OCI-LY3 (cell line): ENCODE data around the gene HBP1.

Experiments used
- H2AFZ ChIP-seq: fragments of 200-600, 300-600 bp; shearing (Covaris generic); 2 replicates; pipeline ENCODE4 v1.6.0; 2014; ENCODE audit warnings: antibody characterized with exemption, low read depth, low read length
- H3K27ac ChIP-seq: fragments of 200-600, 300-600 bp; sonication (generic); 2 replicates; pipeline ENCODE4 v1.5.1; 2014; ENCODE audit warnings: mild to moderate bottlenecking, low read length, moderate library complexity, mixed read lengths
- H3K27me3 ChIP-seq: fragments of 200-600, 300-600 bp; sonication (generic); 2 replicates; pipeline ENCODE4 v1.6.1; 2014; ENCODE audit warnings: low read depth, low read length, mixed read lengths
- H3K36me3 ChIP-seq: fragments of 200-600, 300-600 bp; sonication (generic); replicated peaks from 2 replicates; pipeline ENCODE3; 2014; ENCODE audit warnings: low read depth, low read length, mixed read lengths
- H3K4me1 ChIP-seq: fragments of 300-600, 200-600 bp; sonication (generic); 2 replicates; pipeline ENCODE4 v1.6.1; 2014; ENCODE audit warnings: low read length, mixed read lengths
- H3K4me2 ChIP-seq: fragments of 200-600, 300-600 bp; sonication (generic); 2 replicates; pipeline ENCODE4 v1.6.1; 2014; ENCODE audit warnings: low read length, mixed read lengths
- H3K4me3 ChIP-seq: fragments of 300-600, 200-600 bp; sonication (generic); 2 replicates; pipeline ENCODE4 v1.5.1; 2014; ENCODE audit warnings: antibody characterized with exemption, mild to moderate bottlenecking, low read length, moderate library complexity
- H3K79me2 ChIP-seq: fragments of 300-600, 200-600 bp; shearing (Covaris generic); 2 replicates; pipeline ENCODE4 v1.6.1; 2014; ENCODE audit warnings: mild to moderate bottlenecking, low read length, mixed read lengths
- H3K9ac ChIP-seq: fragments of 300-600, 200-600 bp; shearing (Covaris generic); 2 replicates; pipeline ENCODE4 v1.6.0; 2014; ENCODE audit warnings: mild to moderate bottlenecking, low read length, moderate library complexity
- H3K9me3 ChIP-seq: fragments of 200-600, 300-600 bp; shearing (Covaris generic); 2 replicates; pipeline ENCODE4 v1.6.1; 2014; ENCODE audit warnings: low read length, mixed read lengths; ENCODE audit not compliant: insufficient read depth
- H4K20me1 ChIP-seq: fragments of 200-600, 300-600 bp; sonication (generic); 2 replicates; pipeline ENCODE4 v1.6.1; 2016; ENCODE audit warnings: low read length, mixed read lengths; ENCODE audit not compliant: insufficient read depth
- CTCF ChIP-seq: fragments of 200-600, 300-600 bp; sonication (generic); IDR thresholded peaks from 2 replicates; pipeline ENCODE4 v1.5.1; 2014; ENCODE audit warnings: antibody characterized with exemption, low read length, low read depth
- EZH2phosphoT487 ChIP-seq: fragments of 200-600 bp; shearing (Covaris generic); IDR thresholded peaks from 2 replicates; pipeline ENCODE4 v1.6.1; 2018; ENCODE audit warnings: antibody characterized with exemption, mixed run types, low read depth

The HBP1 gene

GRCh38 chr7:107158028-107158427 is 10.8 kb upstream of the HBP1 start:
- H3K27ac ChIP-seq = no peak overlapping the region

GRCh38 chr7:107160389-107160788 is 8.4 kb upstream of the HBP1 start:
- Histone ChIP-seq H3K79me2 (no peaks in the 10 kb centered on the region), H4K20me1 (no peaks in the 10 kb centered on the region), H3K4me1 (no peaks in the 10 kb centered on the region), H3K9ac (no peak overlapping the region), H3K4me2 (no peak overlapping the region), H3K27me3 (no peaks in the 10 kb centered on the region), H3K36me3 (peaks cover 5% of the 10 kb centered on the region), H3K9me3 (no peaks in the 10 kb centered on the region), H3K4me3 (no peak overlapping the region), H3K27ac (no peak overlapping the region), H2AFZ (no peak overlapping the region)
- TF ChIP-seq EZH2phosphoT487 (no peak), CTCF (no peak)

More at GRCh38 chr7:107158028-107158427, 10.8 kb upstream of the HBP1 start:
- Histone ChIP-seq H3K79me2 (no peaks in the 10 kb centered on the region), H3K9ac (no peak overlapping the region), H3K27me3 (no peaks in the 10 kb centered on the region), H3K36me3 (peaks cover 8% of the 10 kb centered on the region), H3K9me3 (no peaks in the 10 kb centered on the region), H3K4me3 (no peak overlapping the region), H3K4me1 (no peaks in the 10 kb centered on the region), H4K20me1 (no peaks in the 10 kb centered on the region), H3K4me2 (no peak overlapping the region), H2AFZ (no peak overlapping the region)
- TF ChIP-seq CTCF (no peak), EZH2phosphoT487 (no peak)

- Histone ChIP-seq H3K36me3 (peaks cover 5% of the 10 kb centered on the region), H3K9me3 (no peaks in the 10 kb centered on the region), H4K20me1 (no peaks in the 10 kb centered on the region), H3K27ac (no peak overlapping the region), H2AFZ (no peak overlapping the region), H3K27me3 (no peaks in the 10 kb centered on the region), H3K4me1 (no peaks in the 10 kb centered on the region), H3K4me2 (no peak overlapping the region), H3K9ac (no peak overlapping the region), H3K79me2 (no peaks in the 10 kb centered on the region), H3K4me3 (no peak overlapping the region)
- TF ChIP-seq EZH2phosphoT487 (no peak), CTCF (no peak)
Measured at GRCh38 chr7:107161415-107161814, 7.4 kb upstream of the HBP1 start.

DNA sequence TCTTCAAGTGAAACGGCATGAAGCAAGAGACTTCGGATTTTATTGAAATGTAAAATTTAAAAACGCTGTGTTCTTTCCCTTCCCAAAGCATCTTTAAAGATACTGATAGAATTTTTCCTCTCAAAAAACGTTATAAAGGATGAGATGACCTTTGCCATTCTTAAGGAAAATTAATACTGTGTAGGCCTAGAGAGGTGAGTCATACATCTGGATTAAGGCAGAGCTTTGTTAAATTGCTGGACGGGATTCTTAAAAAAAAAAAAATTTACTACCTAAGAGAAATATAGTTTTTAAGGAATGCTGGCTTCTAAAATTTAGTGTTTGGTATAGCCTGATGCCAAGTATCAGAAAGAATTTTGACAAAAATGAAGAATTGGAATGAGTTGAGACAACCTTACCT is 6.3 kb upstream of the HBP1 start:
- Histone ChIP-seq H3K36me3 (peaks cover 5% of the 10 kb centered on the region), H2AFZ (no peak overlapping the region), H3K27me3 (no peaks in the 10 kb centered on the region), H3K79me2 (no peaks in the 10 kb centered on the region), H4K20me1 (no peaks in the 10 kb centered on the region), H3K4me3 (no peak overlapping the region), H3K4me1 (0 out of 2 replicates have a peak, but pooled peaks cover 3% of the 10 kb centered on the region), H3K9me3 (no peaks in the 10 kb centered on the region), H3K9ac (no peak overlapping the region), H3K27ac (no peak overlapping the region), H3K4me2 (no peak overlapping the region)
- TF ChIP-seq EZH2phosphoT487 (no peak), CTCF (no peak)
